GM21360 (cell line): Measurements from ENCODE around the gene CAPN6.

Experiments used
- ATAC-seq: cut with Tn5 transposase; IDR thresholded peaks from one replicate; pipeline ENCODE4 v1.9.1; 2021; ENCODE audit warnings: mild to moderate bottlenecking, moderate library complexity; ENCODE audit not compliant: unreplicated experiment

Gene CAPN6, protein sequence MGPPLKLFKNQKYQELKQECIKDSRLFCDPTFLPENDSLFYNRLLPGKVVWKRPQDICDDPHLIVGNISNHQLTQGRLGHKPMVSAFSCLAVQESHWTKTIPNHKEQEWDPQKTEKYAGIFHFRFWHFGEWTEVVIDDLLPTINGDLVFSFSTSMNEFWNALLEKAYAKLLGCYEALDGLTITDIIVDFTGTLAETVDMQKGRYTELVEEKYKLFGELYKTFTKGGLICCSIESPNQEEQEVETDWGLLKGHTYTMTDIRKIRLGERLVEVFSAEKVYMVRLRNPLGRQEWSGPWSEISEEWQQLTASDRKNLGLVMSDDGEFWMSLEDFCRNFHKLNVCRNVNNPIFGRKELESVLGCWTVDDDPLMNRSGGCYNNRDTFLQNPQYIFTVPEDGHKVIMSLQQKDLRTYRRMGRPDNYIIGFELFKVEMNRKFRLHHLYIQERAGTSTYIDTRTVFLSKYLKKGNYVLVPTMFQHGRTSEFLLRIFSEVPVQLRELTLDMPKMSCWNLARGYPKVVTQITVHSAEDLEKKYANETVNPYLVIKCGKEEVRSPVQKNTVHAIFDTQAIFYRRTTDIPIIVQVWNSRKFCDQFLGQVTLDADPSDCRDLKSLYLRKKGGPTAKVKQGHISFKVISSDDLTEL

DNA sequence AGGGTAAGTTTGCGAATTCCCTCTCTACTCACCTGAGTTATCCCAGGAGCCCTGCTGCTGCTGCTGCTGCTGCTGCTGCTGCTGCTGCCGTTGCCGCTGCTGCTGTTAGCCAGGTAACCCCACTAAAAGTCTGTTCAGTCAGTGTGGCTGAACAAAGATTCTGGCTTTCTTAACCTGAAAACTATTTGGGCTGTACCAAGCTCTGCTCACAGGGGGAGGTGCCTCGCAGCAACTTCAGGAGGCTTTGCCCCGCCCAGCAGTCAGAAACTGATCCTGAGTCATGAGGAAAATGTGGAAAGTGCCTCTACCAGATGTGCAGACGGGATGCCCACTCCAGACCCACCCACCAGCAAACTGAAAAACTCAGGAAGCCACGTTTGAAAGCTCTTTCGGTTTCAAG lies at the start of gene CAPN6:
Gene CAPN6 (minus strand): TSS at position 145 of the 400 bp plus-strand sequence. CDS start 6,547 bp downstream, outside the sequence.
- ATAC-seq: no peak

DNA sequence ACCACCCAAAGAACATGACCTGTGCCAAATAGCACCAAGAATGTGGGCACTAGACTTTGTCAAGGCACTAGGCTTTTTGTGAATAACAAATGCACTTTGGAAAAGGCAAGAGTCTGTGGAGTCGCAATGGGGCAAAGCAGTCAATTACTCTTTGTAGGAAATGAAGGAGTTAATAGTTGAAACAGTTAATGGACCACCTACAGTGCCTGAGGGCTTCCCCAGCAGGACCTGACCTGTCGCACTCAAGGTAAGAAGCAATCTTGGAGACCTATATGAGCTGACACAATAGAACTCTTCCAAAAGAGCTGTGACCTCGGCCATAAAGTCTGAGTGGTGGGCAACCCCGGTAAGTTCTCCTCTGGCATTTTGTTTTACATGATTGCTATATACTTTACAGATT lies 49.2 kb upstream of the CAPN6 start:
- no peak for ATAC-seq

DNA sequence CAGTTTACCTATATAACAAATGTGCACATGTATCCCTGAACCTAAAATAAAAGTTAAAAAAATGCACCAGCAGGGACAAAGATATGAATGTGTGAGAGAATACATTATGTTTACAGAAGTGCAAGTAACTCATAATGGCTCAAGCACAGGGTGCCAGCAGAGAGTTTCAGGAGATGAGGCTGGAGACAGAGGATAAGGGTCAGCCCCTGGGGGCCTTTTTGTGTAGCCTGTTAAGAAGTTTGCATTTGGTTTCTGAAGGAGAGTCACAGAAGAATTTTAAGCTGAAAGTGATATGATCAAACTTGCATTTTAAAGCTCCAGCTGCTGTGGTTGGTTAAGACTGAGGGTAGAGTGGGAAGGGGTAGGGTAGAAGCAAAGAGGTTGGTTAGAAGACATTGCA lies 48.6 kb upstream of the CAPN6 start:
- ATAC-seq: no peak

DNA sequence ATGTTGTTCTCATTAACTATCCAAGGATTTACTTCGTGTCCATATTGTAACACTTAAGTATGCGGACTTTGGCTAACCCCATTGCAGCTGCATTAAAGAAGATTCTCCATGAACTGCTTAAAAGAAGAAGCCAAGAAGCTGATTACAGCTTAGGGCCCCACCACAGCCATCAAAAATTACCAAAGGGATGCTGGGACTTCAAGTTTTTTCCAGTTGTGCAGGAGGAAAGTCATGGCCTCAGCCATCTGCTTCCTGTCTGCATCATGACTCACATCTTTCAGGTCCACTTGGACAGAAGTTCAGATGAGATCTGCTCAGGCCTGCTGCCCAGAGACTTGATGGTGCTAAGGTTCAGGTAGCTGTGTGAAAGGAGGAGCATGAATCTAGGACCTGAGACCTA lies 38.8 kb upstream of the CAPN6 start:
- no peak for ATAC-seq

DNA sequence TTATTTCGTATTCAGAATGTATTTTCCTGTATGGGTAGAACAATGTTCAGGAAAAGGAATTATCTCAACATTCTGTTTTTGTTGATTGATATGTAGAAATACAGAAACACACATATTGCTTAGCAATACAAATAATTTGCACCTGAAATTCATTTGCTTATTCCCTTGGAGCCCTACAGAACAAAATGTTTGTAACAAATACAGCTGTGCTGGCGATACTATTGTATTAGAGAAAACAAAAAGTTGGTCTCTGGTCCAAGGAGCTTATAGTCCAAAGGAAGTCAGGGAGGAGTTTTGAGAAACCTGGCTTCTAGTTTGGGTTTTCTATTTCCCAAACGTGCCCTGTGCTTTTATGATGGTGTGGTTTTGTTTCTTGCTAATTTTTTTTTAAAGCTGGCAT lies 37.8 kb upstream of the CAPN6 start:
- no peak for ATAC-seq

DNA sequence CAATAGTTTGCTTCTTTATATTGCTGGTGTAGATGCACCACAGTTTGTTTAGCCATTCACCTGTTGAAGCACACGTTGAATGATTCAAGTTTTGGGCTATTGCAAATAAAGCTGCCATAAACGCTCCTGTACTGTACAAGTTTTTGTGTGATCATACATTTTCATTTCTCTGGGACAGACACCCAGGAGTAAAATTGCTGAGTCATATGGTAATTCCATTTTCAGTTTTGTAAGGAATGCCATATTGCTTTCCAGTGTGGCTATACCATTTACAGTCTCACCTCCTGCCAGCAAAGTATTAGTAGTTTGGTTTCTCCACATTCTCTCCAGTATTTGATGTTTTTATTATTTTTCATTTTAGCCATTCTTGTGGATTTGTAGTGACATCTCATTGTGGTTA lies 32.0 kb upstream of the CAPN6 start:
- ATAC-seq: no peak

DNA sequence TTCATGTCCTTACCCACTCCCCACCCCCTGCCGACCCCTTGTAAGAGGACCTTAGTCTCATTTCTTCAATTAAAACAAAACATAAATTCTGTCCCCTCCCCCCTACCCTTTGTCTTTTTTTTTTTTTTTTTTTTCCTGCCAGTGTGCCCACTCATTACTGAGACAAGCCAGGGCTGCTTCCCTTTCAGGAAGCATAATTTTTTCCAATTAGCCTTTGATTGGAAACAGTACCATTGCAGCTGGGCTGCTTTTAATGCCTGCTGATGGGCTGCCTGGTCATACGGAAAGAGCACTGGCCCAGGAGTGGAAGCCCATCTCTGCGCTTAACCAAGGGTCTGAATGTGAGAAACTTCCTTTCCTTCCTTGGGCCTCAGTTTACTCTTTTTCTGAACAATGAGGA lies 18.6 kb upstream of the CAPN6 start:
- no peak for ATAC-seq

DNA sequence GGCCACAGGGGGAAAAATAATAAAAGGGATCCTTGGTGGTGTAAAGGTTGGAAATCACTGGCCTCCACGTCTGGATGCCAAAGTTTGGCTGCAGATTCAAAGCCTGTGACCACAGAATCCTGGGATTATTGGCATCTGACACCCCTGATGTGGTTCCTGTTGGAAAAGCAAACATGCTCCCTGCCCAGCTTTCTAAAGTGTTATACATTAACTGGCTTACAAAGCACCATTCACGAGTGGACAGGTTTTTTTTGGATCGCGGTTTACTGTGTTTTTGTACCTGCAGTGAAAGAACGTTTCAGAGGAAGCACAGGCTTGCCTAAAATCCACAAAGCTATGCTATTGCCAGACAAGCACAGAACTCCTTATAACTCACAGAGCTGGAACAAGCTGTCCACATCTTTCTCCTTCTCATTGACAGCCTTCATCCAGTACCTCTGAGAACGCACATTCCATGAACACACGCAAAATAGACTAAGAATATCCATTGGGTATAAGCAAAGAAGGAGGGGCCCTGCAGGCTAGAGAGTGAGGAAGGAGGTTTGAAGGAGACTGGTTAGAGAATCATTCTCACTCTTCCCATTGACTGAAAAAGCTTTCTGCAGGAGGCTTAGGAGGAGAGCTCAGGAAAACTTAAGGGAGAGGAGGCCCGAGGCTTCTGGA lies 14.5 kb upstream of the CAPN6 start:
- ATAC-seq: no peak

DNA sequence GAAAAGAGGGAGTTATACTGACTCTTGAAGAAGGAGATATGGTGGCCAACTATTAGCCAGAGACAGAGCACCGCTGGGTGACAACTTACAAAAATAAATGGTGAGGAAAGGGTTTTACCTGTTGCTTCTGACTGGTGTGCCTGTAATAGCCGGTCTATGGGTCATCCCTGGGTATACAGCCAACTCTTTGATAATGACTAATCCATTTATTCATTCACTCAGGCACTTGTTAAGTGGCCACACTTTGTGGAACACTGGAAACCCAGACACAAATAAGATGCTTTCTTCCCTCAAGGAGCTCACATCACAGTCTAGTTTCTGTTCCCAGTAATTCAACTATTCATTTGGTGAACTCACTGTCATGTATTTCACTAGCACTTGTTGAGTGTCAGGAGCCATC lies 13.2 kb upstream of the CAPN6 start:
- ATAC-seq: no peak

DNA sequence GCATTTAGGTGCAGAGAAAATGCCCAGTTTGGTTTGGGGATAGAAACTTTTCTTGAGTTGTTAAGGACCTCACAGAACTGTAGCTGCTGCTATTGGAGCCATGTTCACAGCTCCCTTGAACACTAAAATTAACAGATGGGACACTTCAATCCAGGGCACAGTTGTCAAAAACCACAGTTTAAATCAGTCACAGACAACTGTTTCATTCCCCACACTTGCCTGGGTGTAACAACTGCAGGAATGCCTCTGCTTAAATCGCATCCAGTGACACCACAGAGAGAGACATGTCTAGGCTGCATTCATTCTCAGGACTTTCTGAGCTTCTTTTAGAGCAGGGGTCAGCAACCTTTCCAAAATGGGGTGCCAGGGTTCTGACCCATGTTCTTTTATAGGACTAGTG lies 12.7 kb upstream of the CAPN6 start:
- no peak for ATAC-seq

DNA sequence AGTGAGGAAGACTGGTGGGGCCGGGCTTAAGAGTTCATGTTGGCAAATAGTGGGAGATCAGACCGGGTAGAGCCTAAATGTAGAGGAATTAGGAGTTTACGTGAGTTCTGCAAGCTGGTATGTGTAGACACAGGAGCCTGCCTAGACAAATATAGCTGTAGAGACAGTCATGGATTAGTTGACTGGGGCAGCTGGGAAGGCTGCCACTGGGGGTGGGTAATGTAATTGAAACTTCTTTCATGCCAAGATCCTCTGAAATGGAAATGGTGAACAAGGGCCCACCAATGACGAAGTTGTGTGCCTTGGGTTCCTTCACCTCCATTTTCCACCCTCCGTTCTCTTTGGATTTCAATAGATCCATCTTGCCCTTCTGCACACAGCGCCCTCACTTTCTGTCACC lies 11.9 kb upstream of the CAPN6 start:
- ATAC-seq: no peak

DNA sequence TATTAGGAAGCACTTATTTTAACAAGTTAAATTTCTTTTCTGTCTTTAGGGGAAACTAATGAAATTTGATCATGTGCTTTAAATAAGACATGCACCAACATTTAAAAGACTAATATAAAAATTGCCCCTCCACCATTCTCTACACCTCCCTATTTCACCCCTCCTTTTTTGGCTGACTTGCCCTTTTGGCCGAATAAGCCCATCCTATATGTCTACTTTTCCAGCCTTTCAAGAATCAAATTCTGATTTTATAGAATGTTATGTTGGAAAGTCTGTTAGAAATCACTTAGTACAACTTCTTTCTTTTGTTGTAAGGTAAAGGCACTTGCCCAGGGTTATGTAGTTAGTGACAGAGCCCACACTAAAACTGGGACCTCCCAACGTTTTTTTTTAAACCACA lies 1.8 kb downstream of the CAPN6 start:
- no peak for ATAC-seq

DNA sequence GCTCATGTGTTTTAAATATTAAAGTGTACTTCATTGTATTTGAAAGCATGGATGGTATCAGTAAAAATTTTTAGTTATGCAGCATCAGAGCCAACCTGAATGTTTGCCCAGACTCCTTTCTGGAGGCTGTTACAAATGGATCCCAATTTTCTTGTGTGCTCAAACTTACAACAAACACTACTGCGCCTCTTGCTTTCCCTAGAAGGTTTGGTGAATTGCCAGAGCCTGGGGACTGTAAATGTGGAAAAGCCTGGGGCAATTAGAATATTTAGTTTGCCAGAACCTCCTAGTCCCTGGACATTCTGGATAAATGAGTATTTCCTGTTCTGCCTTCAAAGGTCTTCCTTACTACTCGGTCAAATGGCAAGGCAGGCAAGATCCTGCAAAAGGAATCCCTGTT lies 4.8 kb downstream of the CAPN6 start:
- no peak for ATAC-seq

DNA sequence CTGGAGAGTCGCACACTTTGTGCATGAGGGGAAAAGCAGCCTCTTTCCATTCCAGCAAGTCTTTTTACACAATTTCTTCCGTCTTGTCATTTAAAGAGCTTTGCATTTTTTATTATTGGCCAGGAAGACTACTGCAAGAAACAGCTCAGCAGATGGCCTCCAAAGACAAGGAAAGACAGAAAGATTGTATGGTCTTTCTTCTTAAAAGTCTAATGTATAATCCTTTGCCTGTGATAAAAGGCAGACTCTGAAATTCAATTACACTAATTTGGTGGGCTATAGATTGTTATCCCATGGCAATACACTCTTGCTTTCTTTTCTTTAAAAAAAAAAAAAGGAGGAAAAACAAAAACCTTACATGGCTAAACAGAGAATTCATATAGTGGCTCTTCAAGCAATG lies 5.9 kb downstream of the CAPN6 start:
- ATAC-seq: no peak

DNA sequence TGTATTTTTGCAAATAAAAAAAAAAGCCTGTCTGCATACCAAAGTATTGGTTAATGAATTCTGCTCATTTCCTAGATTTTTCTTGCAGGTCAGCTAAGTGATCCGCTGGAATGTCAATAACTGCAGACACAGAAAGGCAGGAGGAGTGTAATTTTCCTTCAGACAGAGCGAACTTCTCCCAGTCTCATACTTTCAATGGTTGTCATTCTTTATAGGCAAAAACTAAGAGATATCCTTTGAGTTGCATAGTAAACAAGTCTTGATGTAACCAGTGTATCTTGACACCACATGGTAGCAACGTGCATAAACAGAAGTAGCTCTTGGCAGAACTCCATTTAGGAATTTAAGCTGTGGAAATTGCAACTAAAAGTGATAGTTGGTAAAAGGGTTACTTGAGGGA lies 8.2 kb downstream of the CAPN6 start:
- ATAC-seq: no peak

DNA sequence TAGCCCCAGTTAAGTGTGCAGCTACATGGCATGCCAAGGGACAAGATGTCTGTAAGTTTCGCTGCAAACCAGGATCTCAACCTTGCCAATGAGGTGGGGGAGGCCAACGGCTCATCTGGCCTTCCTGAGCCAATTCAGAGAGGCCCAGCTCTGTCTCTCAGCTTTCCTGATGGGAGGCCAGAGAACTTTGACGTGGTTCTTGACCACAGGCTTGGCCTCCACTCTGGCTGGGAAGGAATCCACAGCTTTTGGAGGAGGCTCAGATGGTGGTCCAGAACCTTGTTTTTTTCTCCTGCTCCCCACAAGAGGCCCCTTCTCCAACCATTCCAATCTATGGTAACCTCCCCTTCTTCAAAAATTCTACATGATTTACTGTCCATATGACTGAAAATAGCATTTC lies 9.8 kb downstream of the CAPN6 start:
- ATAC-seq: no peak

DNA sequence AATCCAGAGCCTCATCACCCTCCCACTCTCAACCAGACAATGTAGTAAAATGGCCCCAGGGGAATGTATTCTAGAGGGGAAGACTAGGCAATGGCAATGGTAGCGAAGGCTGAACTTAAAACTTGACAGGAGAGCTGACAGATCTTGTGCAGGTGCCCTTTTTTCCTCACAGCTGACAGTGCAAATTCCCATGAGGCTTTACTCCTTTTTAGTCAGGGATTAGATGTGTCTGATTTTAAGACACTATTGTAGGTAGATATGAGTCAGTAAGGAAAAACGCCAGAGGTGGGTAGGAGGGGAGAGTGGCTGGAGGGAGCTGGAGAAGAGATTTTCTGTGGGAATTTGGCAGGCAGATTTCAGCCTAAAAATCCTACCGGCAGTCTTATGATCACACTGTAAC lies 10.7 kb downstream of the CAPN6 start:
- no peak for ATAC-seq

DNA sequence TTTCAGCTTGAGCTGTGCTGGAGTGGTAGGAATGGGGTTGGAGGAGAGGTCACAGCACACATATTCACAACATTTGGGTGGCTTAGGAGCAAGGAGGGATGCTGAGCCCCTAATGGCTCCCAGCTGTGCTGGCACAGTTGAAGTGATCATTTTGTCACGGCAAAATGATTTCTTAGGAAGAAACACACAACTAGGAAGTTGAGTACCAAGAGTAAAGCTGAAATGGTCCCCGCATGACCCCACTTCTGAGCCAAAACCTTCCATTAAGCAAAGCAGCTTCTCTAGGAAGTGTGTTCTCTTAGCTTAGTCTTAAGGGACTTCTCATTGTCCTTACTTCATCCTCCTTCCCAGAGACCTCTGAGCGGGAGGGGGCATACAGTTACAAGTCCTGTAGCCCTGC lies 12.6 kb downstream of the CAPN6 start:
- ATAC-seq: no peak

DNA sequence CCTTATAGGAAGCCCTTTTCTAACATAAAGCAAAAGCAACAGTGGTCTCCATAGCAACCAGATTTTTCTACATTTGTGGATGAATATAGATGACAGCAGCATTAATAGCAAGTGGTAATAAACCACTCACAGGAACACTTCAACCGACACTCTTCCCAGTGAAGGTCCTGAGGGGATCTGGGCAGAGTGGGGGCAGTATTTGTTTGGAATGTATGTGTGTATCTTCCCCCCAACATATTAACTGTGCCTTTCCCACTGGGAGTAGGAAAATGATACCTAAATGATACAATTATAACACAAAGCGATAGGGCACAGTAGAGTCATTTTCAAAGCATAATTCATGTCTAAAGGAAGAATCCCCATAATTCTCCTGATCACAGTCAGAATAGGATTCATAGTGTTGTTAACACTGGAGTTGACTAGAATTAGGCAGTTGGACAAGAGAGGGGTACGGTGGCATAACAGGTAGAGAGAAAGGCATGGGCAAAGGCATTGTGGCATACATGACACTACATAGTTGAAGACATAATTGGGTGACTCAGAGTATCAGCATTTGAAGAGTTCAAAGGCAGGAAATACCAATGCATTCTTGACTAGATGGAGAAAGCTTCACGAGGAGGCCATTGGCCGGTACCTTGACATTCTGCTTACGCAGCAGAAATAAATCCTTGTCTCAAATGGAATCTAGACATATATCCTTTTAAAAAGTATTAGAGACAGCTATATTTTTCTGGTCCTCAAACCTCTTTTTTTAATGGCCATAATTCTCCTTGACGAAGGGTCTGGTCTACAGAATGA lies 15.2 kb downstream of the CAPN6 start:
- no peak for ATAC-seq

DNA sequence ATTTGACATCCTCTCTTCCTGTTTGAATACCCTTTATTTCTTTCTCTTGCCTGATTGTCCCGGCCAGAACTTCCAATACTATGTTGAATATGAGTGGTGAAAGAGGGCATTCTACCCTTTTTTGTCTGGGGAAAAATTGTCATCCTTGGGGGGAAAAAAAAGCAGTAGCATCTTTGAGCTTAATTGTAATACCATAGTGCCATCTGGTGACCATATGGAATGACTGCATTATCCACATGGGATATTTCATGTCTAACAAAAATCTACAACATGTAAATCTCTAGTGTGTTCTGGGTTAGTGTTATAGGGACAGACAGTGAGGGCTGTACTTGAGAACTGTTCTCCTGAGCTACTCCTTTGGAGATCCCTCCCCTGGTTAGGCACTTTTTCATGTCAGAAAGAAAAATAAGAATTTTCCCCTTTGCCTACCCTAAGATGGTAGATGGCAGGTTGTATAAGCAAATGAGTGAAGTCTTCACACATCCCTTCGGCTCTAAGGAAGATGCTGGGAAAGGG lies 26.0 kb downstream of the CAPN6 start:
- ATAC-seq: no peak

DNA sequence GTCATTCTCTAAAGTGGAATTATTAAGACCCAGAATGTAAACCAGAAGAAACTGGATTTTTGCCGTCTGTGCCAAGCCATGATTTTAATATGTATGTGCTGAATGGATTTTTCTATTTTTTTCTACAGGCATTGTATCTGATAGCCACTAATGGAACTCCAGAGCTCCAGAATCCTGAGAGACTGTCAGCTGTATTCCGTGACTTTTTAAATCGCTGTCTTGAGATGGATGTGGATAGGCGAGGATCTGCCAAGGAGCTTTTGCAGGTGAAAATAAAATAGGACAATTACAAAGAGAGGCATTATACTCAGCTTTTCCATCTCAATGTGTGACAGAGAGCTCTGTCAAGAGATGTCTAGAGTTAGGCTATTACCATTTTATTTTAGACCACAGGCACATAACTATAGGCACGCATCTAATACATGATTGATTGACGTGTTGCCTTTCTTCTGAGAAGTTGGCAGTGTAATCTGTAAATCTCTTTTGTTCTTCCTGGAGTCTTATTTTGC lies 53.9 kb downstream of the CAPN6 start:
- no peak for ATAC-seq
